GM19240 (cell line): Measurements from ENCODE around the gene DCST2.
A peak's percentile ranks its signal among the peaks of the same experiment; 100 is the strongest.
"Not testable (repeated sequence)": the region's sequence is repeated elsewhere in the genome, so short reads cannot be mapped to it uniquely, and the experiment has no call there.

ENCODE experiments used
- DNase-seq: peaks from one replicate; pipeline ENCODE4 v3.0.0; 2011; ENCODE audit warnings: low spot score; ENCODE audit not compliant: insufficient read length

Gene DCST2

DNA sequence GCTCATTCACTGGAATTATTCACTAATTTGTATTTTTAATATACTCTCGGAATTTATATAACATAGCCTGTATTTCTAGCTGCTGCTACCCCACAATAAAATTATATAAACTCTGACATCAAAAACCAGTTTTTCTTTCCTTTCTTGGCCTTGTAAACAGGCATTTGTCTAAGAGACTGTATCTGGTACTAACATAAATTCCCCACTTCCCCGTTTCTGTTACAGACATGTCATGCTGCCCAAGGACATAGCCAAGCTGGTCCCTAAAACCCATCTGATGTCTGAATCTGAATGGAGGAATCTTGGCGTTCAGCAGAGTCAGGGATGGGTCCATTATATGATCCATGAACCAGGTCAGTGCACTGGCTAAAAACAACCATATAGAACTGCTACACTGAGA lies 55.8 kb downstream of the DCST2 start:
- DNase-seq, result not testable (repeated sequence)

DNA sequence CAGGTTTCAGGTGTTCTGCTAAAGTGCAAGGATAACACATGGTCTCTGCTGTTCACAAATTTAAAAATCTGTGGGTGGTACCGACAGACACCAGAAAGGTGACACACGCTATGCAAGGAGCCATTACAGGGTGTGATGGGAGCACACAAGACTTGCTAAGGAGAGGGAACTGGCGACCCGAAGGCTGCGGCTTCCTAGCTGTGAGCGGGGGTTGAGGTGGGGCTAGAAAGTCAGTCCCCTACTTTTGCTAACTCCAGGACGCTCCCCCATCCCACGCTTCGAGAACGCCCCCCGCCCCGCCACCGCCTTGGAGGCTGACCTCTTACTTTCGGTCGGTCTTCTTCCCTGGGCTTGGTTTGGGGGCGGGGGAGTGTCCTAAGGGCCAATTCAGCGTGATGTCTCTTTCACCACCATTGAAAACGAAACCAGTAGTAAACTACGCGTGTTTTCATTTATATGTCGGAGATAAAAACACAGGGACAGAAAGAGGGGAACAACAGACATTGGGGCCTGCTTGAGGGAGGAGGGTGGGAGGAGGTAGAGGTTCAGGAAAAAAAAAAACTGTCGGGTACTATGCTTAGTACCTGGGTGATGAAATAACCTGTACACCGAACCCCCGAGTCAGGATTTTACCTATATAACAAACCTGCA lies 58.0 kb downstream of the DCST2 start:
- no peak for DNase-seq

- DNase-seq, result peak; percentile 69
These were observed 58.7 kb downstream of the DCST2 start for GRCh38 chr1:154974808-154975408.

- DNase-seq, result peak; percentile 96
These were observed 59.3 kb downstream of the DCST2 start, which contains the start of gene CKS1B for GRCh38 chr1:154974102-154974807. TSS of gene CKS1B (plus strand) at chr1:154974681. CDS start at chr1:154974746, 65 bp downstream.

GRCh38 chr1:154973344-154974101 lies 60.1 kb downstream of the DCST2 start:
- peak; percentile 91 for DNase-seq

DNA sequence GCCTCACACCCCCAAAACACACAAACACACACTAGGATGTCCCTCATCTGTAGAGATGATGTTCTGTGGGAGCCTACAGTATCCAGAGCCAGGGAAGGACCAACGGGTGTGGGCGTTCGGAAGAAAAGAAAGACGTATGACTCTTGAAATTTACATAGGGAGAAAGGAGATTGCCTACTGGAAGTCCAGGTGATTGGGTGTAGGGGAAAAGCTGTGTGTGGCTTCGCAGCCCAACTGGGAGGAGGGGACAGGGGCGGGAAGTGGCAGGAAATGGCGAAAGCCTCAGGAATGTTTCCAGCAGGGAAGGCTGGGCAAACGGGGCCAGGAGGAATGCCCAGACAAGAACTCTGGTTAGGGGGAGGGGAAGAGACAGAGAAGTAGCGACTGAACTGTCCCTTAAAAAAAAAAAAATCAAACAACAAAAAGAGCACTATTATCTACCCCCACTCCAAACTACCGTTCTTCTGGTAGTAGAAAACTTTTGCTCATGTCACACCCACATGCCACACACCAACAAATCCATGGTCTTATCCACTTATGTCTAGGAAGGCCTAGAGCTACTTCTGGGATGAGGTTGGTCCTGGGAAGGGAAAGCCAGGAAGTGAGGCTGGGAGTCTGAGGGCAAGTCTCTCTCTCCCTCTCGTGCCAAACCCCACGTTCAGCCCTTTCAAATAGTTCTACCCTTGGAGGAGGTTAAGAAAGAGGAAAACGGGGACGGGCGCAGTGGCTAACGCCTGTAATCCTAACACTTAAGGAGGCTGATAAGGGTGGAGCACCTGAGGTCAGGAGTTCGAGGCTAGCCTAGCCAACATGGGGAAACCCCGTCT lies 60.9 kb downstream of the DCST2 start:
- DNase-seq, result no peak

DNA sequence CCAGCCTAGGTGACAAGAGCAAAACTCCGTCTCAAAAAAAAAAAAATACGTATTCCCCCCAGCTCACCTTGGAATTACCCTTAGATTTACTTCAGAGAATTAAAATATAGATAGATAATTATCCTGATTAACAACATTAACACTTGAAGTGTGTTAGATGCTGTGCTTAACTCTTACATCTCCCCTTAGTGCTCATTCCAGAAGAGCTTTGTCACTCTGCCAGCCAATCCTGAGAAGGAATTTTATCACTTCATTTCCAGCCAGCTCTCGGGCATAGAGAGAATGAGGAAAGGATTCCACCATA lies 61.4 kb downstream of the DCST2 start:
- no peak for DNase-seq

- DNase-seq, result no peak
These were observed 62.1 kb downstream of the DCST2 start for GRCh38 chr1:154971341-154971998.

DNA sequence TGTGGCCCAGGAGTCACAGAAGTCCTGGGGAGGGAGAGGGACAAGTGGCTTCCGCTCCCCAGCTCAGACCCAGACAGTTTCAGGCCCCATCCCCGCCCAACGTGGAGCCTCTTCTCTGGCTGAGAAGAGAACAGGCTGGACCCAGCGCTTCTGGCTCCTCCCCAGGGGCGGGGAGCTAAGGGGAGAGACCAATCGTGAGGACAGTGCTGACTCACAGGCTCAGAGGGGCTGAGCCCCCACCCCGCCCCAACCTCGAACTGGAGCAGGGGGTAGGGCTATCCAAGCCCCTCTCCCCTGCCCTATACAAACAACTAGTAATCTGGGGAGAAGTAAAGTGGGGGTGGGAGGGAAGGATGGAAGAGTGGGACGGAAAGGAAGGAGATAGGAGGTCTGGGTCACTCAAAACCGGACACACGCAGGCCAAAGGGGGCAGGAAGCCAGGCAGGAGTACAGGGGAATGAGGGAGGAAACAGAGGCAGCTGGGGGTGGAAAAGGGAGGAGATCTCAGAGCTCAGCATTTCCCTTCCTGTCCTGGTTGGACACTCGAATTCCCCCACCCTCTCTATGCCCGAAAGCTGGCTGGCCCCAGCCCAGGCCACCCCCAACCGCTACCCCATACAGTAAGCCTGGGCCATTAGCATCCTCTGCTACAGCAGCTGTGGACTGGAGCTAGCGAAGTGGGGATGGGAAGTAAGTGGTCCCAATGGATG lies 62.8 kb downstream of the DCST2 start, which contains the start of gene SHC1:
Gene SHC1 (minus strand): TSS at position 117 of the 710 bp plus-strand sequence. CDS start 221 bp downstream, outside the sequence.
- peak; percentile 37 for DNase-seq

DNA sequence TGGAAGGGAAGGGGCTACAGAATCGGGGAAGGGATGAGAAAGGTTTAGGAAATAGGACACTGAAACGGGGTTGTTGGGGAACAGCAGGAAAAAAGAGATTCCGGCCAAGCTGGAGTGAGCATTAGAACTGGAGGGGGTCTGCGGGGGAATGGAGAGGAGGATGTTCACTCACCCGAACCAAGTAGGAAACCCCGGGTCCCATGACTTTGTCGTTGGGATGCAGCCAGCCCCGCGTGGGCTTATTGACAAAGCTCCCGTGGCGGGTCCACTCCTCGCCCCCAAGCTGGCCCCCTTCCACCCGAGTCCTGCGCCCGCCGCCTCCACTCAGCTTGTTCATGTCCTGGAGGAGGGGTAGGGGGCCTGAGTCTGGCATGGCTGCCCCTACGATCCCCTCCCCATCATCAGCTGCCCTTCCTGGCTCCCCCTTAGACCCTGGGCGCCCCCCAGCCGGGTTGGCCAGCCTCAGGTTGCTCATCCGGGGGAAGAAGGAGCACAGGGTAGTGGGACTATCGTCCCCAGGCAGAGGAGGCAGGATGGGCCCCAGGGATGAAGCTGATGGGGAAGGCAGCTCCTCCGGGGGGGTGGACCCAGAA lies 63.6 kb downstream of the DCST2 start:
- no peak for DNase-seq

DNA sequence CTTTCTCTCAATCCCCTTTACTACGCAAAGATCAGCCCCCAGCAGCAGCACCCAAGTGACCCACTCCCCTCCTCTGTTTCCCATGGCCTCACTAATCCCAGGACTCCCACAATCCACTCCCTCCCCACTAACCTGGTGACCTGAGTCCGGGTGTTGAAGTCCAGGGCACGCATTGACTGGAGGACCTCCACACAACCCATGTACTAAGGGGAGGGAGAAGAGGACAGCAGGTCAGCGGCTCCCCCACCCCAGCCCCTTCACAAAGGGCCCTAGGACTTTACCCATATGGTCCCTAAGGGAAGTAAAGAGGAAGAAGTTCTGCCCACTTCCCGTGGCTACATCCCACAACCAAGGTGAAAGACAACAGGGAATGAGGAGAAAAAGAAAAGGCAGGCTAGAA lies 64.3 kb downstream of the DCST2 start:
- DNase-seq, result no peak

DNA sequence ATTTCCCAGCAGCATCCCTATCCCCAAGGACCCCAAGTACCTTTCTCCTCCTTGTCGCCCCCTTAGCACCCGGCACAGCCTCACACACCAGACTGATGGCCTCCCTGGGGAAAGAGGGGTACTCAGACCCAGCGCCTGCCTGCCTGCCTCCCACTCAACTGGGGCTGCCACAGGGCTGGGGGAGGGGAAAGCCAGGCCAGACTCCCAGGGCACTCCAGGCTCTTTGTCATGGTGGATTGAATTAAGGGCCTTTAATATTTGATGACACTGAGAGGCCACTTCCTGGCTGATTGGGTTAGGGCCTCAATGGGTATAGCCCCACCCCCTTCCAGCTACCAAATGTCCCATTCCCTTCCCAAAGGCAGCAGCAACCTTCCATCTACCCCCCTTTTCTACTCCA lies 64.8 kb downstream of the DCST2 start:
- no peak for DNase-seq
